DMS53 (cell line): ENCODE results near the gene MYO1G.
"Not testable (repeated sequence)": the region's sequence is repeated elsewhere in the genome, so short reads cannot be mapped to it uniquely, and the experiment has no call there.

ENCODE experiments used
- DNase-seq: peaks from one replicate; lab custom pipeline; 2025; lab: John Stamatoyannopoulos, UW

Gene MYO1G

DNA sequence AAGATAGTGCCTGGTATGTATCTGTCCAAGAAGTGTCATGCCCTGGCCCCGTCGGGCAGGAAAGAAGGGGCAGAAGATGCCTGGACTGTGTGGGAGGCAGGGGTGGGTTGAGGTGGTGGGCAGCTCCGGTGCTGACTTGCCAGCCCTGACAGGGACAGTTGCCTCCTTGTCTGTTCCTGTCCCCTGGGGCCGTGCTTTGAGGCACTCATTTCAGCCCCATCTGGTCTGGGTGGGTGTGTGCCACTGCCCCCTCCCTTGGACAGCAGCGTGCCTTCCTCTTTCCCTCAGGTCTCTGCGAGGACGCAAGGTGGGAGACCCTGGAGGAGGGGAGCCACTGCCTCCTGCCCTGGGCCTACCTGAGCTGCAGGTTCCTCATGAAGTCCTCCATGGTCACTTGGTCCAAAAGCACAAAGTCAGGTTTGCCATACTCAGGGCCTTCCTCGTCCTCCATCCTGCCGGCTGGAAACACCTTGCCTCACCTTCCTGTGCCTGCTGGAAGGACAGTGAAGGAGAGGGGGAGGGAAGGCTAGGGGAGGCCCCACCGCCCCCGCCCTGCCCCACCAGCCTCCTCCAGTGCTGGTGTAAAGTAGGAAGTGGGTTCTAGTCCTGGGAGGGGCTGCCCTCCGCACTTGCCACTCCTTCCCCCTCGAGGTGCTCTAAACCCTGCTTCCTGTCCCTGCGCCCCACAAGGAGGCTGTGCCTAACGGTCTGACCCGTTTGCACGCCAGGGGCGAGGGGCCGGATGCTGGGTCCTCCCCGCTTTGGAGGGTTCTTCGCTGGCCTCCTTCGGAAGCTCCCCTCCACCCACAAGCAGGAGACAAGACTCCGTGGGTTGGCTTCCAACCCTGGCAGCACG, at the start of gene MYO1G:
Gene MYO1G, minus strand, starts transcription at position 505 of the 856 bp plus-strand sequence. Its CDS starts 54 bp downstream, at position 451.
- DNase-seq = no peak

DNA sequence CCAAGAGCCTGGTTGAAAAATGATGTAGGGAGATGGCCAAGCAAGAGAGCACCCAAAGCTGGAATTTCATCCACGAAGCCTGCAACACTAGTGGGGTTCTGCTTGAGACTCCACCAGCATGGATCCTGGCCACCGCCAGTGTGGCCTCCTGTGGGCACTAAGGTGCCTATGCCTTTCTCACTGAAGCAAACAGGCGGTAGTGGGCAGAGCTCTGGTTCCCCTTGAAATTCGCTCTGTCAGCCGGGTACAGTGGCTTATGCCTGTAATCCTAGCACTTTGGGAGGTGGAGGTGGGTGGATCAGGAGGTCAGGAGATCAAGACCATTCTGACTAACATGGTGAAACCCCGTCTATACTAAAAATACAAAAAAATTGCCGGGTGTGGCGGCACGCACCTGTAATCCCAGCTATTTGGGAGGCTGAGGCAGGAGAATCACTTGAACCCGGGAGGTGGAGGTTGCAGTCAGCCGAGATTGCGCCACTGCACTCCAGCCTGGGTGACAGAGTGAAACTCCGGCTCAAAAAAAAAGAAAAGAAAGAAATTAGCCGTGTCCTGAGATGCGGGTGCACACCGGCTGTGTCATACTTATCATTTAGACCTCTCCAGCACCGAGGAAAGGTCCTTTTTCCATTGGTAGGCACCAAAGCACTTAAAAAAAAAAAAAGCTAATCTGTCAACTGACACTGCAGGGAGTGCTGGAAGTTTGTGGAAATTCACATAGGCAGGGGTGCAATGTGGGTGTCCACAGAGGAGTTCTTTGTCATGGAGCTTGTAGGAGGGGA, 49.5 kb upstream of the MYO1G start:
- no peak for DNase-seq

DNA sequence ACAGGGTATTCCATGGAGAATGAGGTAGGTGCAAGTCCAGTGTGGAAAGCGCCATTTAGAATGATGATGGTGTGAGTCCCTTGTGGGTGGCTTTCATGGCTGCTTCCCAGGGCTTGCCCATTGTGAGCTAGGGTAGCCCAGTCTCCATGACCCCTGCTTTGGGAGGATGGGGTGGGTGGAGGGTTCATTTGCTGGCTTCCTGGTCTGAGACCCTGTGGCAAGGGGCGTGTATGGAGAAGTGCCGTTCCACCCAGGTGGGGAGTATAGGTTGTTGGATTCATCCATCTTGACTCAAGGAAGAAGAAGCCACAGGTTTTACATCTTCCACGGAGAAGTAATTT, 48.9 kb upstream of the MYO1G start:
- DNase-seq = no peak

DNA sequence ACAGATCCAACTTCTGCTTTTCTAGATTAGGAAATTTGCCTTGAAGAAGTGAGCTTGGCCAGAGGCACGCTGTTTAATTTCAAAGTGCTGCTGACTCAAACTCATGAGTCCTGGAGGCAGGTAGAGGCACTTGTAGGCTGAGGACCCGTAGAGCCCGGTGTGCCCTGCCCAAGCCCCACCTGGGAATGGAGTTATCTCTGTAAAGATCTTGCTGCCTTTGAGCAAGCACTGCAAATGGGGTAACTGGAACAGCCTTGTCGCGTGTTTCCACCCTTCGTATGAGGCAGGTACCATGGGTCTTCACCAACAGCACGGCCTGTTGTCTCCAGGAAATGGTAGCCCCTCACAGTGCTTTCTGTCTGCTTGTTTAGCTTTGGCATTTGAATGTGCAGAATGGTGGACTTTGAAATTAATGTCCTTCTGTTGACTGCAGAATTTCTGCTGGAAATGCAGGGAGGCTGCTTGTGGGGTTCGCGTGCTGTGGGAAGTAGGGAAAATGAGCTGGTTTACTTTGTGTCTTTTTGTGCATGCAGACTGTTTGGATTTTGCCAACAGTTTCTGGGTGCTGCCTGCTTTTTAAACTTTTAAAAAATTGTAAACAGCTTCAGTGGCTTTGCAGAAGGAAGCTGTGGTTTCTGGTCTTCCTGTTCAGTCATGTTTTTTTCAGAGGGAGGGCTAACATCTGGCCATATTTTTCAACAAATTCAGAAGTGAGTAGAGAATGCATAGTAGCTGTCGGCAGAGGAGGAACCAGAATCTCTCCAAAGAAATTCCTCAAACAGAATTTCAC, 48.4 kb upstream of the MYO1G start:
- DNase-seq = no peak

DNA sequence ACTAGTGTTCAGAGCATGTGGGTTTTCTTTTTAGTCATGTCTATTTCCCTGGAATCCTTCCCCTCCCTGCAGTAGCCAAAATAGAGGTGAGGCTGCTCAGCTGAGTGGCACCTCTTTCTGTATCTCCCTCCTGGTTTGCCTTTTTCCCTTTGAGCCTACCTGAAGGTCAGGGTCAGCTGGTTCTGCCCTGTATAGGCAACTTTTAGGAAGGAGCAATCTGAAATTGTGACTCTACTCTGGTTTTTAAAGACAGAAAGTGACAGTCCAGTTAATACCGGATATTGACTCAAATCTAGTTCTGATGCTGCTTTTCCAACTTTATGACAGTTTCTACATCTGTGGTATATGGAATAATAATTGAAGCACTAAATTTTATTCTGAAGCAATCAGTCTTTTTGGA, 47.2 kb upstream of the MYO1G start:
- no peak for DNase-seq

DNA sequence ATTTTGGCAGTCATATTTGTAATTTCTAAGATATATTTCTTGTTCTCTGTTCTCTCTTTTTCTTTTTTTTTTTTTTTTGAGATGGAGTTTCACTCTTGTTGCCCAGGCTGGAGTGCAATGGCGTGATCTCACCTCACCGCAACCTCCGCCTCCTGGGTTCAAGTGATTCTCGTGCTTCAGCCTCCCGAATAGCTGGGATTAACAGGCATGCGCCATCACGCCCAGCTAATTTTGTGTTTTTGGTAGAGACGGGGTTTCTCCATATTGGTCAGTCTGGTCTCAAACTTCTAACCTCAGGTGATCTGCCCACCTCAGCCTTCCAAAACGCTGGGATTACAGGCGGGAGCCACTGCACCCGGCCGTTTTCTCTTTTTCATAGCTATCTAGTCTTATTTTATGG, 46.7 kb upstream of the MYO1G start:
- DNase-seq = not testable (repeated sequence)

DNA sequence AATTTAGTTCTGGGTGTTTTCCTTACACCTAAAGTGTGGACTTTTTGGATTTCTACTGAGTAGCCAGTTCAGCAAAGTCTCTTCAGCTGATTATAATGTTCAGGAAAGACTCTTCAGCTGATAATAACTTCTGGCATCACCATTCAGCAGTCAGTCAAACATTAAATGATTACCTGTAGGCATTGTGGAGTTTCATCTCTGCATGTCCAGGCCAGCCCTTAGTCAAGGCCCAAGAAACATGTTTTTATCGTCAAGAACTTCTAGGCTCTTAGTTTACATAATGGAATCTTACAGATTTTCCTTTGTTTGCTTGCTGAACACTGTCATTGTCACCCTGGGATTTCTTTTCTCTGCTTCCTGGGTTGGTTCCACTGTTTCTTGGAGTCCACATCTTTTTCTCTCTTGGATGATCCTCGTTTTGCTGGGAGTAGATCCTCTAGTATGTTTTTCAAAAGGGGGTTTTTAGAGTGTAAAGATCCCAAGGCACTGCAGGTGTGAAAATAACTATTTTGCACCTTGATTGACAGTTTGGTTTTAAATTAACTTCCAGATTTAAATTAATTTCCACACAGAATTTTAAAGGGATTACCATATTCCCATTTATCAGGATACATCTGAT, 45.4 kb upstream of the MYO1G start:
- DNase-seq = no peak

DNA sequence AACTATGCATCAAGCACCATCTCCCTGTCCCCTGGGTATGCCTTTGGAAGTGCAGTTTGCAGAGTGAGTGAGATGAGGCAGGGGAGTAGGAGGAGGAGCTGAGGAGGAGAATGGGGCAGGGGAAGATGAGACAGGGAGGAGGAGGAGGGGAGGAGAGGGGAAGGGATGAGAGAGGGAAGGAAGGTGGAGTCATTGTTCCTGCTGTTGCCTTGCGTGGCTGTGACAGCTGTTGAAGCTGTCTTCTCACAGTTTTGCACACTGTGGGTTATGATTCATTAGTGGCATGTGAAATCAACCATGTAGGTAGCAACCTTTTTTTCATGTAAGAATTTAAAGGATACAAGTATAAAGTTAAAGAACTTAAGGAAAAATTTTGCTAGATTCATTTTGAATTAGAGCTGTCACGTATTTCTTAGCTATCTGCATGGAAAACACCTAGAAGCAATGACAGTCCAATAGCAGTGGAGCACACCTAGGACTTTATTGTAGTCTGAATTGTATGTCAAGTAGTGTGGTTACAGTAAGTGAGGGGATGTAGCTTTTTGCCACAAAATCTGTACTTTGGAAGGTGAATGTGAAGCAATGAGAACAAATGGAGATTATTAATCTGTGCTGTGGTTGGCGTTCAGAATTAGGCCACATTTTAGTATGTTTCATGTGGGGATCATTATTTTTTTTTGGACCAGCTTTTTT, 42.9 kb upstream of the MYO1G start:
- no peak for DNase-seq

DNA sequence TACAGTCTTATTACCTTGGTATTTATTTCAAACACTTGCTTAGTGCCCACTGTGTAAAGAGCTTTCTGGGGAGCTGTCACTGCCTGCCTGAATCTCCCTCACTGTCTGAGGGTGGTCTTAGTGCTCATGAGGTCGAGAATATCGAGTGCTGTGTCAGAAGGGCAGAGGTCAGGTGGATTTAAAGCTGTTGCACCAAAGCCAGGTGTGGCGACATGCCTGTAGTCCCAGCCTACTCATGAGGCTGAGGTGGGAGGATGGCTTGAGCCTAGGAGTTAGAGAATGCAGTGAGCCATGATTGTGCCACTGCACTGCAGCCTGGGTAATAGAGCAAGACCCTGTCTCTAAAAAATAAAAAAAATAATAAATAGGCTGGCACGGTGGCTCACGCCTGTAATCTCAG, 42.1 kb upstream of the MYO1G start:
- DNase-seq = no peak

DNA sequence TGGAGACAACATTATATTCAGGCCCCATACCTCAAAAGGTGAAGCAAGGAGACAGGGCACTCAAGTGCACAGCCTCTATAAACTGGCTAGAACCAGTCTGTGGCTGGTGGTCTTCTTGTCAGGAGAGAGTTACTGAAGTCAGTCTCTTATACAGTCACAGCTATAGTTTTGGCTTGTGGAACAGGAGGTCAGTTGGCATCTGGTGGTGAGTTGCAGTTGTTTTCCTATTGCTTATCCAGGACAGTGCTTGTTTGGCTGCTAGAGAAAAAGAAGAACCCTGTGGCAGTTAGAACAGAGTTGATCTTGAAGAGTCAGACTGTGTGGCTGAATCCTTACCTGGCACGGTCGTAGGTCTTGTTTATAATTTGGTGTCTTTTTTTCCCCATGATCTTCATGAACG, 38.4 kb upstream of the MYO1G start:
- DNase-seq = no peak

DNA sequence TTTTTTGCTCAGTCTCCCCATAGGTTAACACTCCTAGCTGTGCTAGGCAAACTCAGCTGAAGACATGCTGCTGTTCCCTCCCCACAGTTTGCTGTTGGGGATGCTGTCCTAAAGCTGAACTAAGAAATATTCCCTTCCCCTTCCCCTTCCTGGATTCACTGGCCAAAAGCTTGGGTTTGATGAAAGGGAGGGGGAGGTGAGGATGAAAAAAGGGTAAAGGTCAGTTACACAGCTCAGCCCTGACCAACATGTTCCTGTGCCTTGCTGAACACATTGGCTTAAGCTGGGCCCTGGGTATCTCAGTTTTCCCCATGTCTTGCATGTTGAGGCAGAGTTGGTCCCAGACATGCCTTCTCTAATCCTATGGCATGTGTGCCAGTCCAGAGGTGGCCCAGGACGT, 36.5 kb upstream of the MYO1G start:
- DNase-seq = no peak

DNA sequence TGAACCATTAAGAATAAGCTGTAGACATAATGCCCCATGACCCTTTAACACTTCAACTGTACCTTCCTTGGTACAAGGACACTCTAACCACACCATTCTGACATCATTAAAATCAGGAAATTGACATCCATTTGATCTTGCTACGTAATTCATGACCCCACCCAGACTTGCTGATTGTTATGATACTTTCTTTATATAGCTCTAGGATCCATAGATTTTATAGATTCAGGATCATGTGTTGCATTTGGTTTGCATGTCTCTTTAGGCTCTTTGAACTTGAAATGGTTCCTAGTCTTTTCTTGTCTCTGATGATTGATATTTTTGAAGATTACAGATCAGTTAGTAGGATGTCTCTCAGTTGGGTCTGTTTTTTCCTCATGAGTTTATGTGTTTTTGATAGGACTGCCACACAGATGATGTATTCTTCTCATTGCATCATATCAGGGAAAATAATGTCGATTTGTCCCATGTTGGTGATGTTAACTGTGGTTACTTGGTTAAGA, 34.7 kb upstream of the MYO1G start:
- DNase-seq = no peak

DNA sequence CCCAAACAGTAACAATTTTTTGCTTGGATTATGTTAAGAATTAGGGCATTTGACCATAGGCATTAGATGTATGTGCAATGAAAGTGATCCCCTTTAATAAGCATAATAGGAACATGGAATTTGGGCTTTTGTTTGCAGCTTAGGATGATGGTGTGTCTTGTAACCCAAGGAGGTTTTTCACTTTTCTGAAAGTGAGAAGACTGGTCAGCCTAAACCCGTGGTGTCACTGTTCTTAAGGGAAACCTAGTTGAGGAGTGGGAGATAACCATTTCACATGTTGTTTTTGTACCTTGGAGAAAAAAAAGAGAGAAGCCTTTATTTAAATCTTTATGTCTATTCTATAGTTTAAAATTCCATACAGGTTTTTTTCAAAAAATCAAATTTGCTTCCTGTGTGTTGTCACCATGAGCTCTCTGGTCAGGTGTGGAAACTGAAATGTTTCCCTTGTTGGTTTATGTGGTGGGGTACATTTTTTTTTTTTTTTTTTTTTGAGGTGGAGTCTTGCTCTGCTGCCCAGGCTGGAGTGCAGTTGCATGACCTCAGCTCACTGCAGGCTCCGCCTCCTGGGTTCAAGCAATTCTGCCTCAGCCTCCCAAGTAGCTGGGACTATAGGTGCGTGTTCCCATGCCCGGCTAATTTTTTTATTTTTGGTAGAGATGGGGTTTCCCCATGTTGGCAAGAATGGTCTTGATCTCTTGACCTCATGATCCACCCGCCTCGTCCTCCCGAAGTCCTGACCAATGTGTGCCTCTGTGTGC, 28.9 kb upstream of the MYO1G start:
- DNase-seq = no peak

DNA sequence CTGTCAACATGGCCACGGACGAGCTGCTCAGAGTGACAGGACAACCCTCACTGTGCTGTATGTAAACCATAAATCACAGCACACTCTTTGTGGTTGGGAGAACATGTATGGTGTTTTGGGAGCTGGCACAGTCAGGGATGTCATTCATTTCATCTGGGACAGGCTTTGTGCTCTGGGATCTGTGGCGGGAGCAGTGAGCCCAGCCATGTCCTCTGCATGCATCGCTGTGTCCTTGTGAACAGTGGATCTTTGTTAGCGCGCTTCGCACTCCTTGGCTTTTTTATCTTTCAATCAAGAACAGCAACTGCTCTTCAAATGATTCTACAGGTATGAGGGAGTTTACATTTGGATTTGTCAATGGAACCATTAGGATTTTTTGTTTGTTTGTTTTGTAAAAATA, 28.3 kb upstream of the MYO1G start:
- no peak for DNase-seq

DNA sequence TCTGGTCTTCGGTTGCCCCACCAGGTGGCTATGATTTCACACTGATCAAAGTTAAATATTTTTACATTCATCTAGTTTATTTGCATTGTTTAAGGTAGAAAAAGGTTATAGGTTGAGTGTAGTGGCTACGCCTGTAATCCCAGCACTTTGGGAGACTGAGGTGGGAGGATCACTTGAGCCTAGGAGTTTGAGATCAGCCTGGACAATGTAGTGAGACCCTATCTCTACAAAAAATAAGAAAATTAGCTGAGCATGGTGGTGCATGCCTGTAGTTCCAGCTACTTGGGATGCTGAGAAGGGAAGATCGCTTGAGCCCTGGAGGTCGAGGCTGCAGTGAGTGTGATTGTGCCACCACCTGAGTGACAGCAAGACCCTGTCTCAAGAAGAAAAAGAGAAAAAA, 25.0 kb upstream of the MYO1G start:
- DNase-seq = no peak

DNA sequence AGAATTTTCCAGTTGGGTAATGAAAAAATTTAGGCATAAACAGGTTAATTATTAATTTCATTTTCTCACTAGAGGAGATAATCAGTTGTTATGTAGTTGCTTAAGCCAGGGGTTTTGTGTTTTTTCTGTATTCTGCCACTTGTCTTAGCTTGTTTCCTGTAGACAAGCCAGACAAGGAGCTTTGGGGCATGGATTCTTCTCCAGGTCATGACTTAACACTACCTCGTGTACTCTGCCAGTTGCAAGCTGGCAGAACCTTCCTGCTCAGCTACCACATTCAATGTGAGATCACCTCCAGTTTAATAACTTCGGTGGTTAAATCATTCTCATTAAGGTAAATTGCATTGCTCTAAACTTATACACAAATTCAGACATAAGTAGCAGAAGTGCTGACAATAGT, 23.0 kb upstream of the MYO1G start:
- DNase-seq = no peak

DNA sequence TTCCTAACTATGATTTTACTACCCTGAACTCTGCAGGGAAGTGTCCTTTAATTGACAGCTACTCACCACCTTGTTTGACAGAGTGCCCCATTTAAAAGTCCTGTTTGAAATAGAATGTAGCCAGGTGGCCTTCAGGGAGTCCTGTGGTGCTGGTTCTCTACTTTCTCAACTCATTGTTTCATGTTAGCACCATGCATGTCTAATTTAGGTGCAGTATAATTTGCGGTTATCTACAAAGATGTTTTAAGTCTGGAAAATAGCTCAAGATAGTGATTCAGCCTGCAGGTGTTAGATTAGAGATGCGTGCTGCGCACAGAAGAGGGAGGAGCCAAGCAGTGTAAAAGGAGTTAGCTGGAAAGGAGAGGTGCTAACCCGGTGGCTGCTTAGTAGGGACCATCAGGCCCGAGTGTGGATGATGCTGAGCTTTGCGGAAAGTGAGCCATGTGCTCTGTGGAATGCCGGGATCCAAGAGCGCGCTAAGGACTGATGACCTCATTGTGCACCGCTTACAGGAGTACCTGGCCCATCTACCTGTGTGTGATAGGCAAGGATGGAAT, 22.4 kb upstream of the MYO1G start:
- DNase-seq = peak; percentile 88

DNA sequence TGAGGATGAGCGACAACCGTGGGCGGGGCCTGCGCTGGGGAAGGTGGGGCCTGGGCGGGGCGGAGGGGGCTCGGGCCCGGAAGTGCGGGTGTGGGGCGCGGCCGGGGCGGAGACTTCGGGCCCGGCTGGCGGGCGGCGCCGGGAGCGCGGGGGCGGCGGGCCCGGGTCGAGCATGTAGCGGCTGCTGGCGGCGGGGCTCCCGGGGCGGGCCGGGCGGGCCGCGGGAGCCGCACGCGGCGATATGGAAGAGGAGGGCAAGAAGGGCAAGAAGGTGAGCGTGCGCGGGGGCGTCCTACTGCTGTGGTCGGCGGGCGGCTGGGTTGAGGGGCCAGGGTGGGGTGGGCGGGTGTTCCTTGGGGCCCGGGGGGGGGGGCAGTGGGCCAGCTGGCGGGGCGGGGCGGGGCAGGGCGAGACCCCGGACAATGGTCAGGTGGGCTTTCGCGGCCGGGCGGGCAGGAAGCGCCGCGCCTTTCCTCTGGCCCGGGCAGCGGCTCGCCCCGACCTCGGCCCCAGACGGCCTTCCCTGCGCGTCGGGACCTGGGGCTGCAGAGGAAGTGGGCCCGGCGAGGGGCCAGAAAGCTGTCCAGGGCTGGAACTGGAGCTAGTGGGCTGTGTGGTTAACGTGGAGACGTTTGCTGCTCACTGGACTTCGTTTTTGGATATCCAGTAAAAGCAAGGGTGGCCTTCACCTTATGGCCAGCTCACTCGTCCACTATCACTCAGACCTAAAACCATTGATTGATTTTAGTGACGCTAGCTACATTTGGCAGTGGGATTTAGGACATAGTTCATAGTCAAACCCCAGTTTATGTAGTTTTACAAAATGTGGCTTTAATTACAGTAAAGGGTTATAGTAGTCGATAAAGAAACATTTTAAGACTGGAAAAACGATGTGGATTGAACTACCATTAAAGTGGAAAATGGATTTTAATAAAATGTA, 21.5 kb upstream of the MYO1G start, which contains the start of gene CCM2:
Gene CCM2, plus strand, starts transcription at position 109 of the 940 bp plus-strand sequence. Its CDS starts 133 bp downstream, at position 242.
- peak; percentile 64 for DNase-seq
